GM18499 (cell line): ENCODE data around the gene GPR39.

ENCODE experiments used
- ATAC-seq: cut with Tn5 transposase; IDR thresholded peaks from one replicate; pipeline ENCODE4 v1.9.1; 2021; ENCODE audit warnings: moderate number of reproducible peaks; ENCODE audit not compliant: insufficient read depth, unreplicated experiment

GPR39 gene

DNA sequence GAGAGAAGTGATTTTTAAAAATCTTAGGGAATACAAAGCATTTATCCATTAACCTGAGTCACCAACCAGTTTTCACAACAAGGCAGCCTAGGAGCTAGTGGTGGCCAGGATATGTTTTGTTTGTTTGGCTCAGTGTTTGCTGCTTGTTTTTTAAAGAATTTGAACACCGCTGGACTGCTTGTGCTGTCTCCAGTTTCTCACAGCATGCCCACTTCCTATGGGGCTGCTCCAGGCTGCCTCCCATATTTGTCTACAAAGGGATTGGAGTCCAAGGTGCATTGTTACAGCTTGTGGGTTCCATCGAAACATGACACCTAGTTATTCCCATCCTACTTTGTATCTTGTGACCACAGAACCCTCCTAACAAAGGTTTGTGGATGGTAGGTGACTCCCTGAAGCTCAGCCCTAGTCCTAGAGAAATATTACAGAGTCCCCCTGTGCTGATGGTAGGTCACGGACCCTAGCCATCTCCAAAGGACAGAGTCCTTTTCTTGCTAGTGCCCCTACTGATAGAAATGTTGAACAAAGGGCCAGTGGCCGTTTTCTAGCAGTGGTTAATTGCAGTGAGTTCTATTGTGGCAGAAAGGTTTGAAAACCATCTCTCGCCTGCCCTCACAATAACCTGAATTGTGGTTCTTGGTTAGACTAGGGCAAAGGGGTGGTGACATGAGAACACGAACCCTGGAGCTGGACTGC is 23.2 kb downstream of the GPR39 start:
- no peak for ATAC-seq

DNA sequence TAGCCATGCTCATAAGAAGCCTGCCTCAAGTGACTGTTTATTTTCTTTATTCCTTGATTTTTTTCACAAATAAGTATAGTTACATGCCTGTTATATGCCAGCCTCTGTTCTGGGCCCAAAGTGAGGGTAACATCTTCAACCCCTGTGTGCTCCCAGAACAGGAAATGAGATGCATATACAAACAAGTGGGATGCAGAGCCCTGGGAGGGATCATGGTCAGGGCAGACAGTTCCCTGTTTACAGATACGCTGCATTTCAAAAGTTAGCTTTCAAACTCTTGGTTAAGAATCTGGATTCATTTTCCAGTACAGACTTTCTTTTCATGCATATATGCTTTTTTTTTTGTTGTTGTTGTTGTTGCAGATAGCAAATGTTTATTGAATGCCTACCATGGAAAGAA is 24.4 kb downstream of the GPR39 start:
- ATAC-seq = no peak

- ATAC-seq = no peak
Measured at GRCh38 chr2:132442278-132442677, 25.7 kb downstream of the GPR39 start.

DNA sequence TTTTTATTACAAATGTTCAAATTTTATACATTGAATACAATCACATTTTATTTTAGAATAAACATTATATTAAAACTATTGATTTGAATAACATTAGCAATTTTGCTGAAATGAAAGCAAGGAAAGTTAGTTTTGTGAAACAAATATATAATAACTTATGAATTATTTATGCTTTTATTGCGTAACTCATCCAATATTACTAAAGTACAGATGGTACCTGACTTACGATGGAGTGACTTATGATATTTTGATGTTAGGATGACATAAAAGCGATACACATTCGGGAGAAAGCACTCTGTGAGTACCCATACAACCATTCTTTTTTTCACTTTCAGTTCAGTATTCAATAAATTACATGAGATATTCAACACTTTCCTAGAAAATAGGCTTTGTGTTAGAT is 26.5 kb downstream of the GPR39 start:
- no peak for ATAC-seq

GRCh38 chr2:132446444-132446843 is 29.8 kb downstream of the GPR39 start:
- no peak for ATAC-seq

DNA sequence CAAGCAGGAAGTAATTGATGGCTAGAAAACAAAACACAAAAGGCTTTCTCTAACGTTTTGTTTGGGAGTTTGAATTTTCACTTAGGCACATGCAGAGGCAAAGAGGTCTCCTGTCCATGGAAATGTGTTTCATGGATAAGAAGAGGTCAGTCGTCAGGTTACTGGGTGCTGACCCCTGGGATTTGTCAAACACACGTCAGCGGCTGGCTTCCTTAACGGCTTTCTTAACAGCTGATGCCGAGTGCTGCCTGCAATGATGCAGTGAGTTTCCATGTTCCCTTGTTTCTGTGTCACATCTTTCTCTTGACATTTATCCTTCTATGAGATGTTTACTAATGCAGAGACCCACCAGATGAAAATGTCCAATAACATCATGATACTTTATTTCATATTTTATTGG is 31.7 kb downstream of the GPR39 start:
- ATAC-seq = no peak

- ATAC-seq = no peak
Measured at GRCh38 chr2:132448771-132449170, 32.2 kb downstream of the GPR39 start.

GRCh38 chr2:132449868-132450267 is 33.3 kb downstream of the GPR39 start:
- no peak for ATAC-seq

DNA sequence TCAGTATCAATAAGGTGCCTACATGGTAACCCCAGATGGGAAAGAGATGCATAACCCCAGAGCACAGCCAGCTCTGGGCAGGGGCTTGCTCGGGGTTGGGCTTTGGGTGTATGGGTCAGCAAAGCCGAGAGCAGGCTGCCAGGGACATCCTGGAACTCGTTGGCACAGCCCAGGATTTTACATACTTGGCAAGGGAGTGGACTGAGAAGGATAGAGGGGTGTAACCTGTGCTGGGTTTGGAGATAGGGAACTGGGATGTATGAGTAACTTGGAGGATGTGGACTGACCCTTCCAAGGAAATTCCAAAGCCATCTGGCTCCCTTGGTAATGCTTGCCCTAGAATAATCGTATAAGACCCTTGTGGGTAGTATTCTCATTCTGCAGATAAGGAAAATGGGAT is 44.2 kb downstream of the GPR39 start:
- ATAC-seq = no peak

DNA sequence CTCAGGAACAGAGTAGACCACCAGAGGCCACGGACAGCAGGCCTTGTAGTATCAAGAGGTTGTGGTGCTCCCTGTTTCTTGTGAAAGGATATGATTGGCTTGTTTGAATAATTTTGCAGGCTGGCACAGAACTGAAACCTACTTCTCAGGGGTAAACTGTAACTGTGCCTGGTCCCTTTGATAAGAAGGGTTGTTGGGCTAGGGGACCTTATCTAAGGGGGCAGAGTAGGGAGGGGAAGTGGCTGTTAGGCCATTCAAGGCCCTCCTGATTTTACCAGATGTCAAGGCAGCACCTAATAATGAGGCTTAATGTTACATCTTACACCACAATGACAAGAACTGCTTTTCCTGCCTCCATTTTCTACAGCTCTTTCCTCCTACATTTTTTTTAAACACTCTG is 45.6 kb downstream of the GPR39 start:
- no peak for ATAC-seq

GRCh38 chr2:132463719-132464118 is 47.1 kb downstream of the GPR39 start:
- no peak for ATAC-seq

- no peak for ATAC-seq
Measured at GRCh38 chr2:132465917-132466316, 49.3 kb downstream of the GPR39 start.

GRCh38 chr2:132466428-132467028 is 49.9 kb downstream of the GPR39 start:
- no peak for ATAC-seq

DNA sequence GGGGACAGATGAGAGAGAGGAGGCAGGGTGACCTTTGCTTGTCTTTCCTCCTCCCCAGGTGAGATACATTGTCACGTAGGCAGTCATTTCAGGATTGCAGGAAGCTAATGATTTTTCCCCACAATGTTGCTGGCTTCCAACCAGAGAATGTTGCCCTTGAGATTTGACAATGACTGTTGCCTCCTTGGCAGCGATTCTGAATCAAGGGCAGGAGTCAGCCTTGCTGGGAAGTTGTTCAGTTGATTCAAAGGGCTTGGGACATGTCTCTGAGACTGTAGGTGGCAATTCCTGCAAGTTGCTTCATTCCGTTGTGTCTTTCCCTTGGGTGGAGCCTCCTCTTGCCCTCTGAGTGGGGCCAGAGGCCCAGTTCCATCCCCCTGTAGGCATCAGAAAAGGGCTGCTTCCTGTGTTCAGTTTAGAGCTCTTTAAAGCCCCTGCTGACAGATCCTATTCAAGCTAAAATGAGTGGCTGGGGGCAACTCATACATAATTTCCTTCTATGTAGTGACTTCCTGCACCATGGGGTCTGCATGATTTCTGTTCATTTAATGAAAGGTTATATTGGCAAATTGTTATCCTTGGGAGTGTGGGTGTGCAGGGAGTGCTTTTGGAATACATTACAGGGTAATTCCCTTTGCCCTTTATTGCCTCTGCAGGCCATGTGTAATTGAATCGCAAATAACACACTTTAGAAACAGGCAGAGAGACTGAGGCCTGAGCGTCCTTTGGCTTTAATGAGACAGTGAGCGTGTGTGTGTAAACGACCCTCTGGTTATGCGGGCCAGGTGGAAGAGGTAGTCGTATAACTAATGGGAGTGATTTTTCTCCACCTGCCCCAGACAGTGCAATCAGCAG is 52.4 kb downstream of the GPR39 start:
- ATAC-seq = no peak

DNA sequence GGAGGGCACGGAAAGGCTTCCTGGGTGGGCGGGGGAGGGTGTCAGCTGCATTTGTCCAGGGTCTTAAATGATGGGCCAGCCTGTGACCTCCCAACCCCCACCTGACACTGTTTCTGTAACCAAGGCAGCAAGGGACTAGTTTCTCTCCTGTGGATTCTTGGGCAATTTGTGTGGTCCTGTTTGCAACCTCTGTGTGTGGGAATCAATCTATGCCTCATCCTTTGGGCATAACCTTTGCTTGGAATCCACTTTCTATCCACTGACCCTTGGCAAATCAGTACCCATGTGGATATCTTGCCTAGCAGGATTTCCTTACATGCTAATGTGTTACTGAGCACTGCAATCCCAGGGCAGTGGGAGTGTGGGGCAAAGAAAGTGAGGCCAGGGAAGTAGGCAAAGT is 54.1 kb downstream of the GPR39 start:
- ATAC-seq = no peak

- ATAC-seq = no peak
Measured at GRCh38 chr2:132473174-132473883, 56.7 kb downstream of the GPR39 start.

DNA sequence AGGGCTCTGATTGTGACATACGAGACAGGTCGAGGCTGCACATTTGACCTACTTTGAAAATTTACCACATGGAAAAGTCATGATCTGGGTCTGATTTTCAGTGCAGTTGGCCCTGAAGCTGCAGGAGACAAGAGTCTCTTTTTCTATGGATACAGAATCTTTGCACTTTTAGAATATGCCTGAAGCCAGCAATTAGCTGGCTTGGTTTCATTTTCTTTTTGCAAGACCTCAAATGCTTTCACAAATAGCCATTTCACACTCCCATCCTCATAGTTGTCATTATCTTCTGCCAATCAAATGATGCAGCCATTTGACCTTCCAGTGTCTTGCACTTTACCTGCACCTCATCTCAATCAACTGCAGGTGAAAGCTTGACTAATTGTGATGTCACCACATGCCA is 59.0 kb downstream of the GPR39 start:
- no peak for ATAC-seq

- no peak for ATAC-seq
Measured at GRCh38 chr2:132477436-132477835, 60.8 kb downstream of the GPR39 start.

- no peak for ATAC-seq
Measured at GRCh38 chr2:132477962-132478361, 61.4 kb downstream of the GPR39 start.

GRCh38 chr2:132478461-132479105 is 62.0 kb downstream of the GPR39 start:
- no peak for ATAC-seq
